ENCODE results near the gene RING1.
A peak's percentile ranks its signal among the peaks of the same experiment; 100 is the strongest.

RING1 gene

GRCh38 chr6:33193619-33194018 is 14.7 kb upstream of the RING1 start:
- no peak for DNase-seq

- no peak for DNase-seq
These were observed 13.8 kb upstream of the RING1 start for GRCh38 chr6:33194431-33194979.

- DNase-seq: no peak
These were observed 12.8 kb upstream of the RING1 start for GRCh38 chr6:33195304-33196165.

GRCh38 chr6:33197431-33198048 is 10.8 kb upstream of the RING1 start:
- peak; percentile 40 for DNase-seq

GRCh38 chr6:33198159-33198852 is 10.0 kb upstream of the RING1 start:
- no peak for DNase-seq

GRCh38 chr6:33198853-33199436 is 9.4 kb upstream of the RING1 start:
- no peak for DNase-seq

- no peak for DNase-seq
These were observed 8.5 kb upstream of the RING1 start for GRCh38 chr6:33199687-33200218.

- DNase-seq: peak; percentile 95
These were observed 7.8 kb upstream of the RING1 start, which contains the start of the genes RXRB and SLC39A7 for GRCh38 chr6:33200219-33201146. TSS of gene RXRB (minus strand) at chr6:33200665. CDS start at chr6:33200476, 189 bp downstream. TSS of gene SLC39A7 (plus strand) at chr6:33200867. CDS start at chr6:33201246, 379 bp downstream.

- no peak for DNase-seq
These were observed 7.2 kb upstream of the RING1 start for GRCh38 chr6:33201147-33201545.

- no peak for DNase-seq
These were observed 6.4 kb upstream of the RING1 start for GRCh38 chr6:33201935-33202334.

GRCh38 chr6:33202799-33203198 is 5.5 kb upstream of the RING1 start:
- DNase-seq: no peak

GRCh38 chr6:33203443-33204164 is 4.7 kb upstream of the RING1 start:
- DNase-seq: no peak

GRCh38 chr6:33204165-33204414 is 4.2 kb upstream of the RING1 start:
- DNase-seq: no peak

GRCh38 chr6:33204415-33205190 is 3.7 kb upstream of the RING1 start, which contains the start of gene HSD17B8:
TSS of gene HSD17B8 (plus strand) at chr6:33204655. CDS start at chr6:33204669, 14 bp downstream.
- peak; percentile 74 for DNase-seq

- no peak for DNase-seq
These were observed 2.9 kb upstream of the RING1 start for GRCh38 chr6:33205191-33206026.

GRCh38 chr6:33206027-33206863 is 2.1 kb upstream of the RING1 start:
- DNase-seq: no peak

- no peak for DNase-seq
These were observed 1.3 kb upstream of the RING1 start for GRCh38 chr6:33206864-33207551.
